HCT116 (cell line): ENCODE measurements around the gene RBCK1. TPM values are rescaled to one million over a fixed set of nuclear protein-coding genes. Genes with fewer than 3 reads are reported as not detected.
"Not testable (repeated sequence)": the region's sequence is repeated elsewhere in the genome, so short reads cannot be mapped to it uniquely, and the experiment has no call there.

Source experiments
- ATAC-seq: fragments of 200-7000 bp; cut with Tn5 transposase; 2 replicates; pipeline ENCODE4 v1.9.1; 2020; ENCODE audit warnings: mild to moderate bottlenecking, moderate library complexity
- BruUV-seq: library from RNA; stranded (reverse); fragments of 400-500 nt; replicated peaks from 2 replicates; lab custom pipeline; 2021; lab: Mats Ljungman, UMichigan
- CTCF ChIA-PET: fragments of 300-600 bp; sonication (Branson Sonifier 250); formaldehyde crosslinking; loops from one replicate; lab custom pipeline; 2021; ENCODE audit warnings: antibody characterized with exemption; lab: Charles Lee
- POLR2A ChIA-PET: fragments of 300-600, 350-600 bp; sonication (Branson Sonifier 250); formaldehyde crosslinking; loops from one replicate; lab custom pipeline; 2021; ENCODE audit warnings: antibody characterized with exemption; lab: Charles Lee
- RAD21 ChIA-PET, 2 experiments: fragments of 300-600 bp; sonication (Branson Sonifier 250); formaldehyde crosslinking; loops; one replicate each; lab custom pipeline; 2023; ENCODE audit warnings: low total read pairs in 2 of 2; ENCODE audit not compliant: uncharacterized antibody in 2 of 2, unreplicated experiment in 2 of 2, low non-redundant PET in 1 of 2; lab: Charles Lee
- DNase-seq: peaks from one replicate; pipeline ENCODE4 v3.0.0-alpha.2; 2010; ENCODE audit warnings: low read depth, low spot score
- H2AFZ ChIP-seq: fragments of 200-600 bp; shearing (Covaris generic), sonication (generic); 2 replicates; pipeline ENCODE4 v1.6.1; 2017; ENCODE audit warnings: low read depth, mixed run types, mixed read lengths, antibody characterized with exemption, low read length; ENCODE audit not compliant: poor library complexity, severe bottlenecking
- H3K27ac ChIP-seq: 2 replicates; pipeline ENCODE4 v1.5.1; 2012; ENCODE audit warnings: low read depth, low read length
- H3K27me3 ChIP-seq: fragments of 200-600 bp; sonication (generic); 2 replicates; pipeline ENCODE4 v1.6.1; 2016; ENCODE audit warnings: mixed run types, low read length, mixed read lengths; ENCODE audit not compliant: insufficient read depth
- H3K36me3 ChIP-seq, 2 experiments: fragments of 200-500 bp in 1 of 2; fragments of 200-600 bp in 1 of 2; sonication (Bioruptor generic) in 1 of 2; sonication (generic) in 1 of 2; 2 replicates each; pipeline versions ENCODE4 v1.5.1 to v1.6.1; 2014 to 2016; ENCODE audit warnings: low read length in 2 of 2, inconsistent platforms in 1 of 2, mixed read lengths in 1 of 2, mixed run types in 1 of 2; ENCODE audit not compliant: insufficient read depth in 2 of 2, control insufficient read depth in 1 of 2
- H3K4me1 ChIP-seq, 2 experiments: fragments of 200-600 bp in 1 of 2; sonication (generic) in 1 of 2; 2 replicates each; pipeline versions ENCODE4 v1.5.1 to v1.6.1; 2012 to 2017; ENCODE audit warnings: low read length in 2 of 2, inconsistent platforms in 1 of 2, mild to moderate bottlenecking in 1 of 2, mixed read lengths in 1 of 2, mixed run types in 1 of 2, moderate library complexity in 1 of 2; ENCODE audit not compliant: insufficient read depth in 2 of 2, control insufficient read depth in 1 of 2
- H3K4me2 ChIP-seq: fragments of 200-600 bp; sonication (generic); 2 replicates; pipeline ENCODE4 v1.6.1; 2017; ENCODE audit warnings: mixed run types, low read length, mixed read lengths
- H3K4me3 ChIP-seq, 2 experiments: fragments of 200-600 bp in 1 of 2; sonication (generic) in 1 of 2; replicated peaks in 1 of 2; 2 replicates each; pipeline ENCODE4 v1.5.1; 2011 to 2016; ENCODE audit warnings: low read length in 2 of 2, control low read depth in 1 of 2, low read depth in 1 of 2, mild to moderate bottlenecking in 1 of 2, mixed read lengths in 1 of 2, mixed run types in 1 of 2
- H3K79me2 ChIP-seq: fragments of 200-600 bp; sonication (generic); 2 replicates; pipeline ENCODE4 v1.6.1; 2017; ENCODE audit warnings: mild to moderate bottlenecking, mixed run types, low read length, moderate library complexity, mixed read lengths; ENCODE audit not compliant: insufficient read depth
- H3K9ac ChIP-seq: fragments of 200-600 bp; sonication (generic); 2 replicates; pipeline ENCODE4 v1.6.1; 2016; ENCODE audit warnings: low read length, mixed read lengths
- H3K9me2 ChIP-seq: fragments of 200-600 bp; sonication (generic), shearing (Covaris generic); 2 replicates; pipeline ENCODE4 v1.6.1; 2017; ENCODE audit warnings: mixed run types, mild to moderate bottlenecking, moderate library complexity; ENCODE audit not compliant: insufficient read depth
- H3K9me3 ChIP-seq, 2 experiments: fragments of 200-500 bp in 1 of 2; fragments of 200-600 bp in 1 of 2; sonication (Bioruptor generic) in 1 of 2; sonication (generic) in 1 of 2; 2 replicates each; pipeline ENCODE4 v1.6.1; 2014 to 2017; ENCODE audit warnings: low read length in 2 of 2, mixed read lengths in 2 of 2, inconsistent platforms in 1 of 2, low read depth in 1 of 2, mild to moderate bottlenecking in 1 of 2, mixed run types in 1 of 2, moderate library complexity in 1 of 2; ENCODE audit not compliant: control insufficient read depth in 1 of 2, insufficient read depth in 1 of 2
- H4K20me1 ChIP-seq: fragments of 200-600 bp; sonication (generic), shearing (Covaris generic); 2 replicates; pipeline ENCODE4 v1.6.1; 2017; ENCODE audit warnings: mixed run types, mild to moderate bottlenecking, moderate library complexity; ENCODE audit not compliant: insufficient read depth
- ATF3 ChIP-seq: IDR thresholded peaks from 2 replicates; pipeline ENCODE4 v1.6.1; 2012
- CEBPB ChIP-seq: IDR thresholded peaks from 2 replicates; pipeline ENCODE4 v1.6.1; 2012; ENCODE audit warnings: low read depth
- CTCF ChIP-seq, 3 experiments: fragments of 200-600 bp in 1 of 3; sonication (generic) in 1 of 3; IDR thresholded peaks in 2 of 3; conservative IDR thresholded peaks in 1 of 3; 2 replicates each; pipeline ENCODE4 v1.5.1; 2012 to 2017; ENCODE audit warnings: low read depth in 2 of 3, low read length in 2 of 3, antibody characterized with exemption in 1 of 3, borderline replicate concordance in 1 of 3, control low read depth in 1 of 3, mild to moderate bottlenecking in 1 of 3, mixed read lengths in 1 of 3, mixed run types in 1 of 3, moderate library complexity in 1 of 3; ENCODE audit not compliant: insufficient read depth in 1 of 3
- ELF1 ChIP-seq: IDR thresholded peaks from 2 replicates; pipeline ENCODE4 v1.6.1; 2012; ENCODE audit warnings: low read depth, borderline replicate concordance
- EZH2 ChIP-seq: fragments of 200-600 bp; sonication (generic); IDR thresholded peaks from 2 replicates; pipeline ENCODE4 v1.6.1; 2017; ENCODE audit warnings: antibody characterized with exemption, mixed run types
- EZH2phosphoT487 ChIP-seq: fragments of 200-600 bp; IDR thresholded peaks from 2 replicates; pipeline ENCODE4 v1.6.1; 2018; ENCODE audit warnings: antibody characterized with exemption, borderline replicate concordance
- FOSL1 ChIP-seq: IDR thresholded peaks from 2 replicates; pipeline ENCODE4 v1.6.1; 2012; ENCODE audit warnings: low read depth
- MAX ChIP-seq: IDR thresholded peaks from 2 replicates; pipeline ENCODE4 v1.6.1; 2012
- POLR2A ChIP-seq: IDR thresholded peaks from 2 replicates; pipeline ENCODE4 v1.7.0; 2011; ENCODE audit warnings: borderline replicate concordance; ENCODE audit not compliant: insufficient read depth, insufficient read length; ENCODE audit errors: extremely low read depth
- POLR2AphosphoS5 ChIP-seq: IDR thresholded peaks from 2 replicates; pipeline ENCODE4 v1.6.1; 2011; ENCODE audit warnings: mild to moderate bottlenecking, low read depth, low read length, moderate library complexity
- SIN3A ChIP-seq: IDR thresholded peaks from 2 replicates; pipeline ENCODE4 v1.6.1; 2012; ENCODE audit warnings: low read depth
- SP1 ChIP-seq: IDR thresholded peaks from 2 replicates; pipeline ENCODE4 v1.6.1; 2012; ENCODE audit warnings: low read depth
- SRF ChIP-seq: IDR thresholded peaks from 2 replicates; pipeline ENCODE4 v1.6.1; 2012; ENCODE audit warnings: low read depth
- YY1 ChIP-seq: IDR thresholded peaks from 2 replicates; pipeline ENCODE4 v1.6.1; 2011; ENCODE audit warnings: low read length, low read depth, moderate library complexity, mild to moderate bottlenecking; ENCODE audit not compliant: insufficient replicate concordance; ENCODE audit errors: extremely low read depth
- ZFX ChIP-seq: fragments of 450-650 bp; IDR thresholded peaks from 2 replicates; pipeline ENCODE4 v1.6.1; 2017
- intact Hi-C: fragments of 100-400 bp; cut with micrococcal nuclease; formaldehyde crosslinking; loops from 2 replicates; pipeline ENCODE4 v1.10.0; 2022
- total RNA-seq: library from RNA; stranded (reverse); gene quantifications from one replicate; pipeline ENCODE4 v1.2.1, GENCODE V29; 2021; ENCODE audit not compliant: unreplicated experiment

The RBCK1 gene
- total RNA-seq, 1 experiment from 2014 or later: 180 TPM

GRCh38 chr20:376750-377149 is 31.3 kb upstream of the RBCK1 start:
- no TSS peak for BruUV-seq
- intact Hi-C loops: no loop called here
- H3K9ac ChIP-seq: no peak overlapping the region

GRCh38 chr20:377578-377977 is 30.5 kb upstream of the RBCK1 start:
- H3K27me3 ChIP-seq, H3K4me3 ChIP-seq, BruUV-seq, H2AFZ ChIP-seq, H3K9me2 ChIP-seq, H3K27ac ChIP-seq, H3K4me2 ChIP-seq, H3K9ac ChIP-seq, intact Hi-C loops, H3K36me3 ChIP-seq, H3K9me3 ChIP-seq, ATAC-seq, DNase-seq, H4K20me1 ChIP-seq, RAD21 ChIA-PET: not testable (repeated sequence)
- ChIA-PET POLR2A (interaction anchor here (19.7 to 29.0 kb wide), 2 partner anchors 14 to 21 kb away, joined by 639 to 779 read pairs; partner anchors contain the start of gene RBCK1), CTCF (interaction anchor here (1.0 to 1.5 kb wide), 2 partner anchors 15 to 54 kb away, joined by 4 to 11 read pairs; no protein-coding TSS in a partner anchor)
- peaks cover 11% of the 10 kb centered on the region for H3K79me2 ChIP-seq
- peaks cover 43 to 49% of the 10 kb centered on the region in 2 experiments for H3K4me1 ChIP-seq

More at GRCh38 chr20:376750-377149, 31.3 kb upstream of the RBCK1 start:
- DNase-seq: no peak
- no peak for TF ChIP-seq ATF3
- TF ChIP-seq ZFX: no peak
- no peak for TF ChIP-seq MAX
- TF ChIP-seq SP1: no peak
- no peak for TF ChIP-seq EZH2
- TF ChIP-seq POLR2AphosphoS5: no peak
- TF ChIP-seq CEBPB: no peak
- no peak for TF ChIP-seq ELF1
- TF ChIP-seq SRF: no peak
- no peak for TF ChIP-seq FOSL1
- TF ChIP-seq SIN3A: no peak
- no peak for TF ChIP-seq CTCF (IDR thresholded peaks at IDR 0.05 in 2 of 3, conservative IDR thresholded peaks at IDR 0.05 in 1 of 3; ENCODE audit: borderline replicate concordance in 1 of 3, insufficient read depth in 1 of 3, low read depth in 2 of 3, low read length in 2 of 3)
- no peak for TF ChIP-seq EZH2phosphoT487
- TF ChIP-seq POLR2A: no peak
- no peak for TF ChIP-seq YY1
- POLR2A ChIA-PET: interaction anchor here (19.7 to 29.0 kb wide), 2 partner anchors 13 to 22 kb away, joined by 639 to 779 read pairs; partner anchors contain the start of gene RBCK1
- H3K4me1 ChIP-seq: peaks cover 44 to 51% of the 10 kb centered on the region in 2 experiments
- ATAC-seq: no peak
- RAD21 ChIA-PET: no interaction called here
- no peaks in the 10 kb centered on the region for H3K36me3 ChIP-seq
- H2AFZ ChIP-seq: no peak overlapping the region
- H3K27me3 ChIP-seq: no peaks in the 10 kb centered on the region
- H3K9me3 ChIP-seq: no peaks in the 10 kb centered on the region
- H3K4me2 ChIP-seq: no peak overlapping the region
- no peak overlapping the region for H3K4me3 ChIP-seq
- CTCF ChIA-PET: no interaction called here
- no peaks in the 10 kb centered on the region for H3K9me2 ChIP-seq
- H3K27ac ChIP-seq: no peak overlapping the region
- H3K79me2 ChIP-seq: peaks cover 6% of the 10 kb centered on the region; the same call in 1 of the 2 replicates
- no peaks in the 10 kb centered on the region for H4K20me1 ChIP-seq
